IPS DF 4.7 (cell line): ENCODE results near the gene PTPN1.
"Not testable (repeated sequence)": the region's sequence is repeated elsewhere in the genome, so short reads cannot be mapped to it uniquely, and the experiment has no call there.

ENCODE experiments used
- DNase-seq: peaks from one replicate; pipeline ENCODE4 v3.0.0-alpha.2; 2013; ENCODE audit warnings: low spot score; ENCODE audit errors: extremely low read depth

PTPN1 gene

DNA sequence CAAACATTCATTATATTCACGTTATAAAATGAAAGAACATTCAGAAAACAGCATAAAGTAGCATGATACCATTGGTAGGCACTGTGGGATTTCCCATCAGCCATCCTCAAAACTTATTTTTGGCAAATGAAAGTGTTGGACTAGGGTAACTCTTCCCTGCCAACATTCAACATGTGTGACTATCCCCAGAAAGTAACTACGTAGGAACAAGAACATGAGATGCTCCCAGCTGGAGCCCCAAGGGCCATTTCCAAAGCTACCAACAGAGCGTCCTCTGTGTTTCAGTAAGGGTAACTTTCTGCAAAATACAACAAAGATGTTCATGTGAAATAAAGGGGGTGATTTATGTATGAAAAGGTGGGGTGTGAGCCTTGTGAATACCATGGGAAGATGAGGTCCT, 28.4 kb upstream of the PTPN1 start:
- no peak for DNase-seq

DNA sequence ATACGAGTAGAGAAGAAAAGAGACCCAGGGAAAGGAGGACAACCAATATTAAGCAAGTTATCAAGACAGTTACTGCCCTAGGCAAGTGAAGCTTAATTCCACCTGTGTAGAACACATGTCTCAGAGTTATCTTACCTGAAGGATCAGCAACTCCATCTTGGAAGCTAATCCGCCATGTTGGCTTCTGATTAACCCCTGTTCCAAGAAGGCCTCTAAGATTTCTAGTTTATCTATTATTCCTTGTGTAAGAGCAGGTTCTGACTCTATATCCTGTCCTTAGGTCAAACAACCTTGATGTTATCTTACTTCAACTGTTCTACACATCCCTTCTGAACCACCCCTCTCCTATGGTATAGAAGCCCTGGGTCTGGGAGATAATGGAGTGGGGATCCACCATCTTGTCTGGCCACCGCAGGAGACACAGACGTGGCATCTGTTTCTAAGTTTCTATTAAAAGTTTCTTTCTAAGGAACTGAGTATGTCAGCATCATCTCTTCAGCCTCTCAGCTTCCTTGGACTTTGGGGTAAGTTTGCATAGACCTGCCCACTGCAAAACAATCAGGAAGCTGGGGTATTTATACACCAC, 27.7 kb upstream of the PTPN1 start:
- DNase-seq = no peak

DNA sequence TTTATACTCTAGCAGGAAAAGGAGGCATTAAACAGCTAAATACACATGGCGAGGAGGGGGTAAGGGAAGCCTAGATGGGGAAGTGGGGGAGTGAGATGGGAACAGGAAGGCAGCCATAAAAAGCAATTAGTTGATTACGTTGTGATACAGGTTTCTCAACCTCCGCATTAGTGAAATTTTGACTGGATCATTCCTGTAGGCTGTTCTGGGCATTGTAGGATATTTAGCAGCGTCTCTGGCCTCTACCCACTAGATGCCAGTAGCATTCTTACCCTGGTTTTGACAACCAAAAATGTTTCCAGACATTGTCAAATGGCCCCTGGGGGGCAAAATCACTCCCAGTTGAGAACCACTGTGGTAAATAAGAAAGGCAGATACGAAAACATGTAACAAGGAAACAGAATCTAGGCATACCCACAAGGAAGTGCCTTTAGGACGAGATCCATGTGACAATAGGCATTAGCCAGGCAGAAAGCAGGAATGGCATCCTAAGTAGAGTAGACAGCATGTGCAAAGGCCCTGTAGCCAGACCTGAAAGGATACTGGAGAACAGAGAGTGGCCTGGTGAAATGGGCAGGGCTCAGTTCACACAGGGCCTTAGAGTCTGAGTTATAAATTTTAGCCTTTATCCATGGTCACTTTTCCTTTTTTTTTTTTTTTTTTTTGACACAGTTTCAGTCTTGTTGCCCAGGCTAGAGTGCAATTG, 25.8 kb upstream of the PTPN1 start:
- no peak for DNase-seq

DNA sequence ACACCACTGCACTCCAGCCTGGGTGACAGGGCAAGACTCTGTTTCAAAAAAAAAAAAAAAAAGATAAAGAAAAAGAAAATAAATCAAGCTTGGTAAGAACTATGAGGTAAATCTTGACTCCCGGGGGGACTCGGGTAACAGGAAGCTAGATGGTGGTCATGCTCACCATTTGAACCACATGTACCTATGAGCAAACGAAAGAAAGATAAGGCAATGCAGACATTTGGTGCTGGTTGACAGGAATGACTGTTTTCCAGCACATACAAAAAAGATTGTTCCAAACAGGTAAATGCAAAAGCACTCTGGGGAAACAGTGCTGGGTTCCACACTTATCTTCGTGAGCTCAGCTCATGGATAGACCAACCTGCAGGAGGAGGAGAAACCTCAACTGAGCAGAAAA, 22.8 kb upstream of the PTPN1 start:
- DNase-seq = no peak

DNA sequence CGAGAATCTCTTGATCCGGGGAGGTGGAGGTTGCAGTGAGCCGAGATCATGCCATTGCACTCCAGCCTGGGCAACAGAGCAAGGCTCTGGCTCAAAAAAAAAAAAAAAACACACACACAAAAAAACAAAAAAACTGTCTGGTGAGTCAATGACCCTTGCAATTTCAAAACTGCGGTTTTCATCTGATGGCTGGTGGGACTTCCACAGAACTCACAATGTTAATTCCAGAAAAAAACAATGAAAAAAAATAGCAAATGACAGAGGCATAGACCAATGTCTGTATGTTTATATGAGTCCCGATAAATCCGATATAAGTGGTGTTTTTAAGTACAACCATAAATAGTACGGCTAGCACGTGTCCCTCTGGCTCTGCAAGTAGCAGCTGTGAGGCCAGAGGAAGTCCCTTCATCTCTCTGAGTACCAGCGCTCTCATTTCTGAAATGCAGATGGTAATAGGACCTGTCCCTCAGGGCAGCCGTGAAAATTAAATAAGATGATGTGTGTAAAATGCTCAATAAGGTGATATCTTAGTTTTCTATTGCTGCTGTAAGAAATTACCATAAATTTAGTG, 21.9 kb upstream of the PTPN1 start:
- no peak for DNase-seq

DNA sequence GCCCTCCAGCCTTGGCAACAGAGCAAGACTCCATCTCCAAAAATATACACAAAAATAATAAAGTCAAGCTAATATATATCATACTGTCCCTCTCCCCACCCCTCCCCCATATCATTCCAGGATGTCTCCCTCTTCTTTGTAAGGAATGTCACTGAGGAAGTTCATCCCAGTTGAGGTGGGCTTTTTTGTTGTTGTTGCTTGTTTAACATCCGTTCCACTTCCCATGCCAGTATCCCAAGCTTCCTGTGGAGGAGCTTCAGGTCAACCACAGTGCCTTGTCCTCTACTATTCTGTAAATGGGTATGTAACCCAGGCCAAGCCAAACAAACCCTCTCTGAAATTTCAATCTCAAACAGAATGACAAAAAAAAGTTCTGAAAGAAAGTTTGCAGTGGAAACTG, 19.0 kb upstream of the PTPN1 start:
- DNase-seq = no peak

DNA sequence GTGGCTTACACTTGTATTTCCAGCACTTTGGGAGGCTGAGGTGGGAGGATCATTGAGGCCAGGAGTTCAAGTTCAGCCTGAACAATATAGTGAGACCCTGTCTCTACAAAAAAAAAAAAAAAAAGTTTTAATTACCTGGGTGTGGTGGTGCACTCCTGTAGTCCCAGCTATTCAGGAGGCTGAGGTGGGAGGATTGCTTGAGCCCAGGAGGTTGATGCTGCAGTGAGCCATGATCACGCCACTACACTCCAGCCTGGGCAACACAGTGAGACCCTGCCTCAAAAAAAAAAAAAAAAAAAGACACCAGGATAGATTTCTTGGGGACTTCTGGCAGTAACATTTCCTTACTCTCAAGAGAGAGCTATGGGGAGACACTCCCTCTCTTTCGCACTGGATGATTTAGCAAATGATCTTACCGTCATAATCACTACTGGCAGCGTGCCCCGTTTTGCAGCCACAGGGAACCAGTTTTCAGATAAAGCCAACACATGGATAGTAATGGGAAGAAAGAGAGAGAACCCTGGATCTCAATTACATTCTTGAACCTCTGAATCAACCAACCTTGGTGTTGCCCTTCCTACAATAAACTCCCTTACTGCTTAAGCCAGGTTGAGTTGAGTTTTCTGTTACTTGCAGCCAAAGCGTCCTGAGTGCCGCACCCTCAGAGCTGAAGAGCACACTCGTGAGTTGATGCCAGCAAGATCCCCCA, 18.1 kb upstream of the PTPN1 start:
- no peak for DNase-seq

DNA sequence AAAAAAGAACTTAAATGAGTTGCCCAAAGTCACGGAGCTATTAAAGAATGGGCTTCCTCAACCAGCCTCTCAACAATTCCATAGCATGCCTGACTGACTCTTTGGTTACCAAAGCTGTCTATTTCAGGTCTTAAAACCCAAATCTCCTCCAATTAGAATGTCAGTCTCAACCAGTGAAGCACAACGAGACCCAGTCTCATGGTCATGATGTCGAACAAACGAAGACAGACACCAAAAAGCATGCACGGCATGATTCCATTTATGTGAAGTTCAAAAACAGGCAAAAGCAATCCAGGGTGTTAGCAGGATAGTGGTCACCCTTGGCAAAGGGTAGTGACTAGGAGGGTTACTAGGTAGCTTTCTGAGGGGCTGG, 16.3 kb upstream of the PTPN1 start:
- no peak for DNase-seq

DNA sequence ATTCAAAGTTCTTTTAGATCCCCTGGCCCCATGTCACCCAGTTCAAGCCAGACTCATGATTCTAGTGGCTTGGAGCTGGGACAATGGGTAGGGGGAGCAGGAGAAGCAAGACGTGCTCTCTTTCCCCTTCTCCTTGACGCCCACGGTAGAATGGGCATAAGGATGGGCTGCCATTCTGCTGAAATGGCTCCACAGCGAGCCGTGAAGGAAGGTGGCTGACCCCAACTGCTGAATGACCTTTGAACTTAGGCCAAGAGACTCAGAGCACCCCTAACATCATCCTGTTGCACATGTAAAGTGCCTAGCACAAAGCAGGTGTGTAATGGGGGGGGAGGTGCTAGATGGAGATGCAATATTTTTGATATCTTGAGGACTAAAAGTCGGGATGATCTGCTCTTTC, 15.8 kb upstream of the PTPN1 start:
- no peak for DNase-seq

DNA sequence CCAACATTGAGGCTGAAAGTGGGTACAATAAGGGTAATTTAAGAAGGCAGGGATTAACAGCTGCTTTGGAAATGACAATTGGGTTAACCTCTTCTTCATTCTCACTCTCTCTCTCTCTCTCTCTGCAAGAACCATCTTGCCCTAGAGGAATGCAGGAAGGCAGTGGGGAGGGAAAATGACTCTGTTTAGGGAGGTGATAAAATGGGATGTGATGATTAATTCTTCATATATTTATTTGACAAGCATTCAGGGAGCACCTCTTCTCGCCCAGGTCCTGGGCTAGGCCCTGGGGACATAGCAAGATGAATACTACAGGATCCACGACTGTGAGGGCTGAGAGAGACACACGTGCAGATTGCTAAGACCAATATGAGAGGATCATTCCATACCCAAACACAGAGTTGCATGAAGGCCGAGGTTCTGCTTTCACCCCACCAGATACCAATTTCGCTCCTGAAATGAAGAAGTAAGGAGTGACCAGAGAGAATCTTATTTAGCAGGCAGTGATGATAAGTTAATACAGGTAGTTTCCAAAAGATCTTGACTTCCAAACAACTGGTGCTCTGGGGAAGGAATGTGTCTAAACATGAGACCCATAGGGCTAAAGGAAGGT, 13.3 kb upstream of the PTPN1 start:
- no peak for DNase-seq

DNA sequence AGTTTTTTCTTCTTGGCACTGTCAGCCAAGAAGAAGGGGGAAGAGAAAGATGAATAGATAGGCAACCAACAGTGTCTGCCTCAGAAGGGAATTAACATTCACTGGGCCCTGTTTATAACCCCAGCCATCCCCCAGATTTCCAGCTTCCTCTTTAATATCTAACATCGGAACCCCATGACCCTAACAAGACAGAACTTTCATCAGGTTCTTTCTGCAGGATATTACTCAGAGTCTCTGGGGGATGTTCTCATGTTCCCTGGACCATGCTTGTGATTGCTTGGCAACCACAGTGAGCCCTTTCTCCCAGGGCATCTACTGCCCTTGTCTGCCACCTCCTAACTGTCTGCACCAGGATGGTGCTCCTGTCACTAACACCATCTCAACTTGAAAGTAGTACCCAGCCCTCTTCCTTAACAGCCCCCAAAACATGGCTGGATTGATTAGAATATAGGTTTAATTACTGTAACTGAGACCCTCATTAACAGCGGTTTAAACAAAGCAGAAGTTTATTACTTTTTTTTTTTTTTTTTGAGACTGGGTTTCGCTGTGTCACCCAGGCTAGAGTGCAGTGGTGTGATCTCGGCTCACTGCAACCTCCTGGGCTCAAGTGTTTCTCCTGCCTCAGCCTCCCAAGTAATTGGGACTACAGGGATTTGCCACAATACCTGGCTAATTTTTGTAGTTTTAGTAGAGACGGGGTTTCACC, 12.0 kb upstream of the PTPN1 start:
- DNase-seq = no peak

DNA sequence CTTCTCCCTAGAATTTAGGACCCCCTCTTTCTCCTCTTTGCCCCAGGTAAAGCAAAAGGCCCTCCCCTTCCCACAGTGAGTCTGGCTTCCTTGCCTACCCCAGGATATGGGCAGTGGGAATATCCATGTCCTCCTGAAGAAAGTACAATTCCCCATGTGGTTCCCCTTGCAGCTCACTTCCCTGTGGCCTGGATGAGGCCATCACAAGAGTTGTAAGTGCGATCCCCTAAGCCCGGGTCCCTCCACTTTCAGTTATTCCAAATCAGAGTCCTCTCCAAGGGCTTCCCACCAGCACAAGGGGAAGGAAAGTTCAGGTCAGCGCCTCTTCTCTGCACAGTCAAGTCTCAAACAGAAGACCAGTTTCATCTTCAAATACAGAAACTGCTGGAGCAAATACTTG, 10.2 kb upstream of the PTPN1 start:
- no peak for DNase-seq

DNA sequence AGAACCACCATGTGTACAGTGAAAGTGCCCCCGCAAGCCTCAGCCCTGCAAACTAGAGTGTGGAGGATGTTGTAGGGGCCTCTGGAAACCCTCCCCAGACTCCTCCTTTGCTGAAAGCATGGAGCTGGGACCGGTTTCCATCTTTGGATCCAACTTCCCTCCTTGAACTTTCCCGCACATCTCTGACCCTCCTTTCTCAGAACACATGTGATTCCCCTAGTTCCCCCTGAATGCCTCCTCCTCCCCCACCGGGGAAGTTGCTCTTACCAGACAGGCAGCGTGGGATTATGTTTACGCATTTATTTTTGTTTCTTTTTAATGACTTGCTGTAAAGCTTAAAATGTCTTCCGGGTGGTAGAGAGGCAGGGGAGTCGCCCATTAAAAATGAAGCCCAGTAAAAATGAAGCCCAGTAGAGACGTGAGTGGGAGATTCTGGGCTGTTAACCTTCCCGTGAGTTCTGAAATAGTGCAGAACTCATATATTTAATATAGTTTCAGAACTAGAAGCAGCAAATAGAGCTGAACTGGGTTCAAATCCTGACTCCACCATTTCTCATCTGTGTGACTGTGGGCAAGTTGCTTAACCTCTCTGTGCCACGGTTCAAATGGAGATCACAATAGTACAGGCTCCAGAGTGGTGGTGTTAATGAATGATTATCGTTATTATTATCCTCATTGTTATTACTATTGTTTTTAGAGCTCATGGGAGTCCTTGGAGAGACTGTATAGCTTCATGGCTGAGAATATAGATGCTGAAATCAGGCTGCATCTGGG, 8.0 kb upstream of the PTPN1 start:
- no peak for DNase-seq

DNA sequence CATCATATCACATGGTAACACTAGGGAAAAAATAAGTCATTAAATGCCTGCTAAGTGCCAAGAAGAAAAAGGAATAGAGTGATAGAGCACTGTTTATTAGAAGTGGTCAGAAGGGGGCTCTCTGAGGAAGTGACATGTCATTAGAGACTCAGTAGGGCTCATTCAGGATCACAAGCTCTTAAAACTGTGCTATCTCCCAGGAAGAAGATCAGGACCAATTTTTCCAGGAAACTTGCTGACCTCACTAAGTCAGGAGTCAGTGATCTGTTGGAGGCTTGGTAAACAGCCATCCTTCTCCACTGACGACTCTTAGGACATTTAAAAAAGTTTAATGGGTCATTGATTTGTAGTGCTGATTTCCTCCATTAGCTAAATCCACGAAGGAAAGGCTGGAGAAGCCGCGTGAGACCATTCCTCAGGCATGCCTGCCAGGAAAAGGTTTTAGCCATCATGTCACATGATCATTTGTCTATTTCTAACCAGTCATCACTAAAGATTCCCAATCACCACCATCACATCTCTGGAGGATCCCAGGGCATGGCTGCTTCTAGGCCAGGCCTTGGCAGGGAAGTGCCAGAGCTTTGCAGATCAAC, 5.9 kb upstream of the PTPN1 start:
- no peak for DNase-seq

DNA sequence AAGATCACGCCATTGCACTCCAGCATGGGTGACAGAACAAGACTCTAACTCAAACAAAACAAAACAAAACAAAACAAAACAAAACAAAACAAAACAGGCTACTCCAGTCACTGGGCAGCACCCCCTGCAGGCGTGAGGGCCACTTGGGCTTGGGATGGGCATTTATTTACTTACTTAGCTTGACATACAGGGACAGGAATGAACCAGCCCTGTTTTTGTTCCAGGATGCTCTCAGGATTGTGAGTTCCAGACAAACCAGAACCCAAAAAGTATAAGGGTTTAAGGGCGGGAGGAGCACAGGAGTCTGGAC, 4.0 kb upstream of the PTPN1 start:
- no peak for DNase-seq

DNA sequence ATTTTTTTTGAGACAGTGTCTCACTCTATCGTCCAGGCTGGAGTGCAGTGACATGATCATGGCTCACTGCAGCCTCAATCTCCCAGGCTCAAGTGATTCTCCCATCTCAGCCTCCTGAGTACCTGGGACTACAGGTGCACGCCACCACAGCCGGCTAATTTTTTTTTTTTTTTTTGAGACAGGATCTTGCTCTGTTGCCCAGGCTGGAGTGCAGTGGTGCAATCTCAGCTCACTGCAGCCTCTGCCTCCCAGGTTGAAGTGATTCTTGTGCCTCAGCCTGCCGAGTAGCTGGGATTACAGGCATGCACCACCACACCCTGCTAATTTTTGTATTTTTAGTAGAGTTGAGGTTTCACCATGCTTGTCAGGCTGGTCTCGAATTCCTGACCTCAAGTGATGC, 2.4 kb upstream of the PTPN1 start:
- DNase-seq = not testable (repeated sequence)

DNA sequence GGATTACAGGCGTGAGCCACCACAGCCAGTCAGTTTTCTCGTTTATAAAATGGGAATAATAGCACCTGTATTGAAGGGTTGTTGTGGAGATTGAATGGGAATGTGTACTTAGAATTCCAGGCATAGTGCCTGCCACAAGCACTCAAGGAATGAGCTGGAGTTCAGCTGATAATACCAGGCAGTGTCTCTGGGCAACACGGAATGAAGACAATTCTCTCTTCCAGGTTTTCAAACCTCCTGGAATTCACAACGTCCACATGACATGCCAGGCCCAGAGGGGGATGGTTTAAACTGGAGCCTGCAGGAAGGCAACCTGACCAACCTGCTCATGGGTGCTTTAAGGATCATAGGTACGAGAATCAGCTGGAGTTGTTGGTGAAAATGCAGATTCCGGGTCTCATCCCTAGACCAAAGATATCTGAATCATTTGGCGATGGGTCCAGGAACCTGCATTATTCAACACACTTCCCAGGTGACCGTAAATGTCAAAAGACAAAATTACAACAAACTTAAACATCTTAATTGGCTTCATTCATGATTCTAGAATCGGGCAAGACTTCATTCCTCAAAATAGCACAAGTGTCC, 1.9 kb upstream of the PTPN1 start:
- DNase-seq = no peak

DNA sequence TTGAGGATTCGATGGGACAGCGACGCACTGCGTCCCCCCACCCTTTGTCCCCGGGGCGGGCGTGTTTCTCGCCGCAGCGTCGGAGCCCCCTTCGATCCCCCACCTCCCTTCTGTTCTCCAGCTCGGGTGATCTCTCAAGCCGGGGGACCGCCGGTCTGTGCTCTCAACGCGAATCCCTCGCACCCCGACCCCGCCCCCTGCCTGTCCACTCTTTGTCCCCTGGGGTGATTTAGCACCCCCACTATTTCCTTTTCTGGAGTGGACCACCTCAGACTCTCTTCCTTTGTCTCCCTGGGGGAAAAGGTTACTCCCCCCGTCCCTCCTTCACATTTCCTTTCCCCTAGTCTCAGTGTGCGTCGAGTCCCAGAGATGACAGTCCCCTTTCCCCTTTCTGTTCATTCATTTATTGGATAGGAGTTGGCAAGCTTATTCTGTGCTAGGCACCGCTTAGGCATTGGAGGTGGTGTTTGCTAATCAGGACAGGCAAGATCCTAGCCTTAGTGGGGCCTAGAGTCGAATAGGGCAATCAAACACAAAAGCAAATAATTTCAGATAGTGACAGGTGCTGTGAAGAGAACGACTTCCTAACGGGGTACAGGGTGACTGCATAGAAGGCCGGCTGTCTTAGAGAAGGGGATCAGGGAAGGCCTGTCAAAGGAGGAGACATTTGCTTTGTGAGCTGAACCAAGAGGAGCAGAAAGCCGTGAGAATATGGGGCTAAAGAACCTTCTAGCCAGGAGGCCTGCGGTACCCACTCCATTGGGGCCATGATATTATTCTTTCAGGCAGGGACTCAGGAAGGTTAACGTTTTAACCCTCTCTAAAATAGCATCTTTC, 741 bp downstream of the PTPN1 start:
- no peak for DNase-seq

DNA sequence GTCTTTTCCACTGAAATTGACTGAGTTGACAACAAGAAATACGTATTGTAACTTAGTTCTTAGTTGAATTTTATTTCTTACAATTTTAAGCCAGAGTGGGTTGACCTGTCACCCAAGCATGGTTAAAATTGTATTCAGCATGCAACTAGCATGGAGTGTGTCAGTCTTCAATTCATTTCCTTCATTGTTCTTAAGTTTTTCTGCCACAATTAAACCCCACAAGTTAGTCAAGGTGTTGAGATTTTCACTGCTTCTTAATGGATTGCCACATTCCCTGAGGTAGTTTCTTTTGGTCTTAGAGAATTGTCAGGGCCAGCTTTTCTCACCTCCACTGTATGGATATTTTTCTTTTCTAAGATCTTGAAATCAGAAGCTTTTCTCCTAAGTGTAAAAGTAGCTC, 2.1 kb downstream of the PTPN1 start:
- DNase-seq = no peak
